H9 (cell line): Measurements from ENCODE around the gene DNAJB6. TPM values are rescaled to one million over a fixed set of nuclear protein-coding genes. Genes with fewer than 3 reads are reported as not detected.

Source experiments
- DNase-seq: peaks from one replicate; pipeline ENCODE4 v3.0.0-alpha.2; 2017
- H2AFZ ChIP-seq: one replicate; pipeline ENCODE4 v1.6.1; 2013; ENCODE audit warnings: mild to moderate bottlenecking, low read length, control low read depth, moderate library complexity
- H2AK5ac ChIP-seq: 2 replicates; pipeline ENCODE4 v1.6.1; 2013; ENCODE audit warnings: low read length, control low read depth, mixed read lengths; ENCODE audit not compliant: insufficient read length
- H2BK120ac ChIP-seq: one replicate; pipeline ENCODE4 v1.6.1; 2013; ENCODE audit warnings: low read depth, mild to moderate bottlenecking, low read length, control low read depth, inconsistent platforms; ENCODE audit not compliant: poor library complexity, severe bottlenecking
- H2BK12ac ChIP-seq: 2 replicates; pipeline ENCODE4 v1.6.1; 2013; ENCODE audit warnings: low read length, control low read depth, mixed read lengths, low read depth; ENCODE audit not compliant: insufficient read length
- H2BK15ac ChIP-seq: 2 replicates; pipeline ENCODE4 v1.6.1; 2013; ENCODE audit warnings: low read depth, low read length, control low read depth
- H2BK20ac ChIP-seq: one replicate; pipeline ENCODE4 v1.6.1; 2013; ENCODE audit warnings: low read depth, mild to moderate bottlenecking, low read length, control low read depth, inconsistent platforms; ENCODE audit not compliant: poor library complexity, severe bottlenecking
- H2BK5ac ChIP-seq: 2 replicates; pipeline ENCODE4 v1.6.1; 2013; ENCODE audit warnings: low read length, control low read depth, mixed read lengths; ENCODE audit not compliant: insufficient read length
- H3K14ac ChIP-seq: 2 replicates; pipeline ENCODE4 v1.6.1; 2013; ENCODE audit warnings: low read length, control low read depth; ENCODE audit not compliant: insufficient read depth
- H3K18ac ChIP-seq: 2 replicates; pipeline ENCODE4 v1.6.1; 2013; ENCODE audit warnings: low read depth, mild to moderate bottlenecking, mixed read lengths, low read length, control low read depth; ENCODE audit not compliant: insufficient read length
- H3K23ac ChIP-seq: 2 replicates; pipeline ENCODE4 v1.6.1; 2013; ENCODE audit warnings: low read length, control low read depth, mixed read lengths, low read depth; ENCODE audit not compliant: insufficient read length
- H3K23me2 ChIP-seq: 2 replicates; pipeline ENCODE4 v1.6.1; 2013; ENCODE audit warnings: low read depth, mild to moderate bottlenecking, mixed read lengths, low read length, control low read depth; ENCODE audit not compliant: insufficient read length, poor library complexity, severe bottlenecking
- H3K27ac ChIP-seq: 2 replicates; pipeline ENCODE4 v1.5.1; 2013; ENCODE audit warnings: low read length, control low read depth, mixed read lengths, low read depth; ENCODE audit not compliant: insufficient read length
- H3K27me3 ChIP-seq: 2 replicates; pipeline ENCODE4 v1.6.1; 2013; ENCODE audit warnings: low read length, control low read depth, inconsistent platforms; ENCODE audit not compliant: insufficient read depth
- H3K4ac ChIP-seq: 2 replicates; pipeline ENCODE4 v1.6.1; 2013; ENCODE audit warnings: low read depth, mild to moderate bottlenecking, control low read depth, inconsistent platforms, low read length, moderate library complexity
- H3K4me1 ChIP-seq: 2 replicates; pipeline ENCODE4 v1.6.1; 2013; ENCODE audit warnings: low read length, control low read depth, inconsistent platforms; ENCODE audit not compliant: insufficient read depth
- H3K4me2 ChIP-seq: 2 replicates; pipeline ENCODE4 v1.6.1; 2013; ENCODE audit warnings: low read length, control low read depth, mixed read lengths; ENCODE audit not compliant: insufficient read length, insufficient read depth
- H3K56ac ChIP-seq: 2 replicates; pipeline ENCODE4 v1.6.1; 2013; ENCODE audit warnings: low read depth, mild to moderate bottlenecking, mixed read lengths, low read length, control low read depth; ENCODE audit not compliant: insufficient read length
- H3K79me1 ChIP-seq: 2 replicates; pipeline ENCODE4 v1.6.1; 2013; ENCODE audit warnings: low read depth, mild to moderate bottlenecking, moderate library complexity, low read length, control low read depth, inconsistent platforms; ENCODE audit not compliant: insufficient read depth, poor library complexity, severe bottlenecking
- H3K79me2 ChIP-seq: 2 replicates; pipeline ENCODE4 v1.6.1; 2013; ENCODE audit warnings: low read length, control low read depth, inconsistent platforms; ENCODE audit not compliant: insufficient read depth
- H3K9ac ChIP-seq: 2 replicates; pipeline ENCODE4 v1.6.1; 2013; ENCODE audit warnings: low read length, control low read depth, mixed read lengths; ENCODE audit not compliant: insufficient read length; ENCODE audit errors: extremely low read depth
- H3K9me3 ChIP-seq: one replicate; pipeline ENCODE4 v1.6.1; 2013; ENCODE audit warnings: low read depth, low read length, inconsistent platforms; ENCODE audit not compliant: control insufficient read depth
- H3T11ph ChIP-seq: one replicate; pipeline ENCODE4 v1.6.1; 2013; ENCODE audit warnings: mild to moderate bottlenecking, low read length, control low read depth, inconsistent platforms
- H4K20me1 ChIP-seq: one replicate; pipeline ENCODE4 v1.6.1; 2013; ENCODE audit not compliant: control insufficient read depth, insufficient read length, insufficient read depth
- H4K5ac ChIP-seq: 2 replicates; pipeline ENCODE4 v1.6.1; 2013; ENCODE audit warnings: low read depth, mild to moderate bottlenecking, mixed read lengths, low read length, control low read depth; ENCODE audit not compliant: insufficient read length
- H4K8ac ChIP-seq: replicated peaks from 2 replicates; pipeline ENCODE4 v1.6.1; 2013; ENCODE audit warnings: low read length, control low read depth, mixed read lengths, low read depth; ENCODE audit not compliant: insufficient read length
- H4K91ac ChIP-seq: 2 replicates; pipeline ENCODE4 v1.6.1; 2013; ENCODE audit warnings: low read depth, mild to moderate bottlenecking, moderate library complexity, mixed read lengths, low read length, control low read depth; ENCODE audit not compliant: insufficient read length
- H3K27ac Mint-ChIP-seq, 3 experiments: 2 replicates in 2 of 3; 3 replicates in 1 of 3; pipeline ENCODE4 v1.8.0; 2020 to 2021; ENCODE audit warnings: mixed read lengths in 3 of 3, mild to moderate bottlenecking in 1 of 3, moderate library complexity in 1 of 3
- H3K27me3 Mint-ChIP-seq: 2 replicates; pipeline ENCODE4 v1.8.0; 2021; ENCODE audit warnings: low read depth, mild to moderate bottlenecking, moderate library complexity, mixed read lengths
- H3K36me3 Mint-ChIP-seq, 3 experiments: 2 replicates in 2 of 3; 3 replicates in 1 of 3; pipeline ENCODE4 v1.8.0; 2020 to 2021; ENCODE audit warnings: low read depth in 3 of 3, mixed read lengths in 3 of 3; ENCODE audit not compliant: insufficient read depth in 1 of 3
- H3K4me1 Mint-ChIP-seq, 2 experiments: 2 replicates each; pipeline ENCODE4 v1.8.0; 2020; ENCODE audit warnings: mixed read lengths in 2 of 2
- H3K4me3 Mint-ChIP-seq, 2 experiments: 2 replicates in 1 of 2; 3 replicates in 1 of 2; pipeline ENCODE4 v1.8.0; 2020 to 2021; ENCODE audit warnings: mild to moderate bottlenecking in 2 of 2, mixed read lengths in 2 of 2, moderate library complexity in 1 of 2
- H3K9me3 Mint-ChIP-seq, 2 experiments: 2 replicates in 1 of 2; 3 replicates in 1 of 2; pipeline ENCODE4 v1.8.0; 2020; ENCODE audit warnings: mild to moderate bottlenecking in 2 of 2, mixed read lengths in 2 of 2, moderate library complexity in 1 of 2
- CTCF ChIP-seq: fragments of 200-600 bp; sonication (generic); conservative IDR thresholded peaks from 3 replicates; pipeline ENCODE4 v1.8.0; 2021; ENCODE audit warnings: antibody characterized with exemption, mild to moderate bottlenecking
- WGBS: extraction: QIAGEN DNeasy Blood & Tissue Kit; methylation state at CpG from one replicate; pipeline ENCODE4 v1.1.7; 2013; ENCODE audit warnings: missing lambda C conversion rate, low lambda C conversion rate, mixed read lengths; ENCODE audit not compliant: insufficient read length; ENCODE audit errors: extremely low coverage; 5-methylcytosine and 5-hydroxymethylcytosine counted together
- total RNA-seq: library from RNA; stranded (reverse); gene quantifications from 2 replicates; pipeline ENCODE4 v1.2.1, GENCODE V29; 2021

The DNAJB6 gene
- total RNA-seq, 1 experiment from 2014 or later: 215 TPM

GRCh38 chr7:157408258-157409101 is 71.7 kb downstream of the DNAJB6 start:
- Histone ChIP-seq H3K18ac (no peak overlapping the region), H2BK15ac (no peak overlapping the region), H2BK120ac (no peak overlapping the region), H3K4ac (no peak overlapping the region), H2BK12ac (no peak overlapping the region), H2BK20ac (no peak overlapping the region), H3K9me3 (no peaks in the 10 kb centered on the region), H3K79me2 (peaks cover 1% of the 10 kb centered on the region; the same call in 1 of the 2 replicates), H4K91ac (no peak overlapping the region), H3K4me2 (no peak overlapping the region), H4K20me1 (no peaks in the 10 kb centered on the region), H3K9ac (no peak overlapping the region), H4K8ac (no peak overlapping the region), H2BK5ac (no peak overlapping the region), H3K14ac (no peak overlapping the region), H4K5ac (no peak overlapping the region), H3K27ac (no peak overlapping the region), H3K56ac (no peak overlapping the region), H2AFZ (no peak overlapping the region), H3K23me2 (no peaks in the 10 kb centered on the region), H3T11ph (no peak overlapping the region), H3K4me1 (no peaks in the 10 kb centered on the region), H3K23ac (no peak overlapping the region), H3K27me3 (no peaks in the 10 kb centered on the region), H2AK5ac (no peak overlapping the region), H3K79me1 (peaks cover 6% of the 10 kb centered on the region)
- H3K4me1 Mint-ChIP-seq: peaks cover 26 to 34% of the 10 kb centered on the region in 2 experiments
- H3K36me3 Mint-ChIP-seq: peaks cover 13 to 45% (median 35%) of the 10 kb centered on the region in 3 experiments
- DNase-seq: no peak
- no peaks in the 10 kb centered on the region; a peak in 1 of 5 replicates for H3K9me3 Mint-ChIP-seq
- H3K27me3 Mint-ChIP-seq: no peaks in the 10 kb centered on the region
- peak overlapping the region; percentile 28 to 68 (median 57); a peak in 3 of 7 replicates for H3K27ac Mint-ChIP-seq
- no peak overlapping the region for H3K4me3 Mint-ChIP-seq
- no peak for TF ChIP-seq CTCF
- no CpG with 5 or more reads among the region's 29 CpGs for WGBS
